IMR-90 (cell line): ENCODE data around the gene DKK3. TPM values are rescaled to one million over a fixed set of nuclear protein-coding genes. Genes with fewer than 3 reads are reported as not detected.

Source experiments
- ATAC-seq: fragments of 200-7000 bp; cut with Tn5 transposase; 2 replicates; pipeline ENCODE4 v1.9.1; 2020; ENCODE audit warnings: low read depth, mild to moderate bottlenecking, moderate library complexity
- BruUV-seq: library from RNA; stranded (reverse); fragments of 400-500 nt; replicated peaks from 2 replicates; lab custom pipeline; 2021; lab: Mats Ljungman, UMichigan
- CTCF ChIA-PET: fragments of 300-600 bp; formaldehyde crosslinking; extraction: SDS; loops from one replicate; lab custom pipeline; 2021; ENCODE audit warnings: antibody characterized with exemption; lab: Yijun Ruan, JAX
- POLR2A ChIA-PET: fragments of 300-600 bp; sonication (Branson Sonifier 250); formaldehyde crosslinking; loops from one replicate; lab custom pipeline; 2022; ENCODE audit warnings: antibody characterized with exemption; ENCODE audit not compliant: unreplicated experiment; lab: Charles Lee
- DNase-seq: peaks from one replicate; pipeline ENCODE4 v3.0.0; 2013
- H2AFZ ChIP-seq: replicated peaks from 2 replicates; pipeline ENCODE3; 2013; ENCODE audit warnings: low read length, mild to moderate bottlenecking; ENCODE audit not compliant: poor library complexity
- H2AK5ac ChIP-seq: 2 replicates; pipeline ENCODE4 v1.6.1; 2013; ENCODE audit warnings: low read depth, low read length, inconsistent platforms
- H2AK9ac ChIP-seq: replicated peaks from 2 replicates; pipeline ENCODE3; 2013; ENCODE audit warnings: mild to moderate bottlenecking, low read depth, low read length, moderate library complexity; ENCODE audit not compliant: poor library complexity
- H2BK120ac ChIP-seq: 2 replicates; pipeline ENCODE4 v1.6.1; 2013; ENCODE audit warnings: low read depth, low read length, inconsistent platforms
- H2BK15ac ChIP-seq: 3 replicates; pipeline ENCODE4 v1.6.1; 2013; ENCODE audit warnings: low read depth, low read length, inconsistent platforms
- H2BK20ac ChIP-seq: 2 replicates; pipeline ENCODE4 v1.6.1; 2013; ENCODE audit warnings: low read depth, mild to moderate bottlenecking, inconsistent platforms, low read length, moderate library complexity
- H2BK5ac ChIP-seq: 2 replicates; pipeline ENCODE4 v1.6.1; 2013; ENCODE audit warnings: mild to moderate bottlenecking, low read depth, low read length, inconsistent platforms; ENCODE audit not compliant: poor library complexity, severe bottlenecking
- H3K14ac ChIP-seq: replicated peaks from 2 replicates; pipeline ENCODE4 v1.6.1; 2013; ENCODE audit warnings: low read depth, low read length, inconsistent platforms
- H3K18ac ChIP-seq: 2 replicates; pipeline ENCODE4 v1.6.1; 2013; ENCODE audit warnings: low read depth, low read length, control low read depth
- H3K23ac ChIP-seq: 2 replicates; pipeline ENCODE4 v1.6.1; 2013; ENCODE audit warnings: low read depth, low read length, inconsistent platforms
- H3K27ac ChIP-seq: 2 replicates; pipeline ENCODE4 v1.5.1; 2013; ENCODE audit warnings: mild to moderate bottlenecking, control low read depth, low read length; ENCODE audit not compliant: insufficient read depth
- H3K27me3 ChIP-seq: 2 replicates; pipeline ENCODE4 v1.6.1; 2013; ENCODE audit warnings: low read length; ENCODE audit not compliant: control insufficient read depth, insufficient read depth
- H3K36me3 ChIP-seq: 2 replicates; pipeline ENCODE4 v1.6.1; 2013; ENCODE audit warnings: low read length, mixed read lengths; ENCODE audit not compliant: control insufficient read depth, insufficient read depth
- H3K4ac ChIP-seq: 2 replicates; pipeline ENCODE4 v1.6.1; 2013; ENCODE audit warnings: low read depth, low read length, inconsistent platforms
- H3K4me1 ChIP-seq: 2 replicates; pipeline ENCODE4 v1.6.1; 2013; ENCODE audit warnings: low read length, mixed read lengths; ENCODE audit not compliant: control insufficient read depth, insufficient read depth
- H3K4me2 ChIP-seq: 2 replicates; pipeline ENCODE4 v1.6.1; 2013; ENCODE audit warnings: low read depth, mild to moderate bottlenecking, control low read depth, low read length, moderate library complexity
- H3K4me3 ChIP-seq: 2 replicates; pipeline ENCODE4 v1.5.1; 2013; ENCODE audit warnings: low read depth, mild to moderate bottlenecking, control low read depth, low read length, moderate library complexity; ENCODE audit not compliant: insufficient read depth
- H3K56ac ChIP-seq: 2 replicates; pipeline ENCODE4 v1.6.1; 2013; ENCODE audit warnings: low read length, inconsistent platforms; ENCODE audit not compliant: insufficient read depth; ENCODE audit errors: extremely low read depth
- H3K79me1 ChIP-seq, 2 experiments: 2 replicates each; pipeline ENCODE4 v1.6.1; 2013; ENCODE audit warnings: low read length in 2 of 2, inconsistent platforms in 1 of 2, low read depth in 1 of 2
- H3K9ac ChIP-seq: 2 replicates; pipeline ENCODE4 v1.6.1; 2013; ENCODE audit warnings: low read depth, low read length, control low read depth
- H3K9me1 ChIP-seq: 2 replicates; pipeline ENCODE4 v1.6.1; 2013; ENCODE audit warnings: low read length, inconsistent platforms; ENCODE audit not compliant: insufficient read depth
- H3K9me3 ChIP-seq: 2 replicates; pipeline ENCODE4 v1.6.1; 2013; ENCODE audit warnings: low read length; ENCODE audit not compliant: control insufficient read depth, insufficient read depth
- H4K20me1 ChIP-seq: 2 replicates; pipeline ENCODE4 v1.6.1; 2013; ENCODE audit warnings: low read length, inconsistent platforms; ENCODE audit not compliant: insufficient read depth
- H4K5ac ChIP-seq: 2 replicates; pipeline ENCODE4 v1.6.1; 2013; ENCODE audit warnings: mild to moderate bottlenecking, low read depth, low read length, control low read depth
- H4K8ac ChIP-seq, 2 experiments: 2 replicates each; pipeline ENCODE4 v1.6.1; 2013; ENCODE audit warnings: low read depth in 2 of 2, low read length in 2 of 2, control low read depth in 1 of 2, inconsistent platforms in 1 of 2
- H4K91ac ChIP-seq: 2 replicates; pipeline ENCODE4 v1.6.1; 2013; ENCODE audit warnings: low read depth, low read length, inconsistent platforms; ENCODE audit not compliant: insufficient read depth
- FOS ChIP-seq: fragments of 150-350 bp; IDR thresholded peaks from 2 replicates; pipeline ENCODE4 v1.6.1; 2016; ENCODE audit warnings: low read depth, low read length
- POLR2A ChIP-seq: IDR thresholded peaks from 2 replicates; pipeline ENCODE4 v1.6.1; 2012; ENCODE audit warnings: mild to moderate bottlenecking, low read depth, low read length
- WGBS, 2 experiments: methylation state at CpG; one replicate each; pipeline versions ENCODE4 v1.1.5 to v1.1.7; 2013; ENCODE audit warnings: missing lambda C conversion rate in 2 of 2; ENCODE audit not compliant: insufficient read length in 1 of 2; ENCODE audit errors: extremely low coverage in 2 of 2; 5-methylcytosine and 5-hydroxymethylcytosine counted together
- dilution Hi-C: fragments of 300-500 bp; cut with HindIII; formaldehyde crosslinking; loops from one replicate; pipeline ENCODE4 v1.14.3; 2018; ENCODE audit warnings: low sequenced_read_pairs; ENCODE audit not compliant: unreplicated experiment
- in situ Hi-C: fragments of 300-500 bp; cut with MboI; formaldehyde crosslinking; loops from 3 replicates; pipeline ENCODE4 v1.14.3; 2019; ENCODE audit warnings: low sequenced_read_pairs, inconsistent platforms, mixed read lengths
- intact Hi-C: fragments of 100-400 bp; cut with micrococcal nuclease; formaldehyde crosslinking; loops from 2 replicates; pipeline ENCODE4 v1.10.0; 2022
- polyA plus RNA-seq, 3 experiments: library from polyadenylated mRNA; depleted of rRNA; stranded (reverse); fragments of >200 nt; gene quantifications; 2 replicates each; pipeline ENCODE4 v1.2.3, GENCODE V29; 2012; ENCODE audit warnings: low replicate concordance in 1 of 3
- total RNA-seq: library from RNA; depleted of rRNA; stranded (reverse); fragments of >200 nt; gene quantifications from 2 replicates; pipeline ENCODE4 v1.2.3, GENCODE V29; 2012

DKK3 gene
- total and polyA plus RNA-seq, 2 of the 4 experiments (the other 2 are of a cell fraction): 453 to 964 TPM

DNA sequence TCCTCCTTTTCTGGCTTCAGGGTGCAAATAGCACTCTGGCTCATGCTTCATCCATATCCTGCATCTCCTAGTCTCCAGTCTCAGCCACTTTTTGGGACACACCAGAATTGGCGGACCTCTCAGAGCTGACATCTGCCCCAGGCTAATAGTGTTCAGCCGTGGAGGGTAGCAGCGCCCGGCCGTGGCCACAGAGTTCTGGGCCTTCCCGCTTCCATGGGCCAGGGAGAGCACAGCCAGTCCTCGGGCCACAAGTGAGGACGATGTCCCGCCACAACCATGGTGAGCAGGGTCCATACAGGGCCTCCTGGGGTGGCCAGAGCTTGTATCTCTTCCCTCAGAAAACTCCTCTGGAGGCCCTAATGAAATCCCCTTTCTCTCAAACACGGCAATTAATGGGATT is 26.0 kb downstream of the DKK3 start:
- Histone ChIP-seq H3K4me2 (no peak overlapping the region), H2AFZ (no peak overlapping the region), H3K36me3 (peaks cover 12% of the 10 kb centered on the region), H2BK120ac (peak overlapping the region; percentile 55), H3K4me3 (no peak overlapping the region), H3K9me3 (no peaks in the 10 kb centered on the region; the same call in 1 of the 2 replicates), H4K8ac (peak overlapping the region in 1 of 2 experiments; percentile 64; a peak in 2 of 4 replicates), H3K9ac (no peak overlapping the region), H3K23ac (peak overlapping the region; percentile 29; the same call in 1 of the 2 replicates), H4K20me1 (peaks cover 3% of the 10 kb centered on the region; the same call in 1 of the 2 replicates), H3K18ac (no peak overlapping the region), H3K9me1 (peaks cover 58% of the 10 kb centered on the region), H2BK20ac (peak overlapping the region; percentile 60), H4K91ac (peak overlapping the region; percentile 85), H2AK9ac (peak overlapping the region; percentile 35), H4K5ac (no peak overlapping the region), H3K27ac (peak overlapping the region; percentile 21; the same call in 1 of the 2 replicates), H3K4ac (peak overlapping the region; percentile 74), H3K27me3 (no peaks in the 10 kb centered on the region), H2AK5ac (peak overlapping the region; percentile 31), H2BK15ac (peak overlapping the region; percentile 55; the same call in 1 of the 3 replicates), H3K4me1 (peaks cover 54% of the 10 kb centered on the region), H3K79me1 (peaks cover 45 to 95% of the 10 kb centered on the region in 2 experiments), H3K56ac (no peak overlapping the region), H2BK5ac (peak overlapping the region; percentile 18), H3K14ac (peak overlapping the region; percentile 66)
- intact Hi-C loops (no loop called here), in situ Hi-C loops (no loop called here), dilution Hi-C loops (no loop called here)
- TF ChIP-seq POLR2A: no peak
- no peak for TF ChIP-seq FOS
- WGBS, 2 experiments: 98% methylated on average over 5 of the region's 10 CpGs; no CpG with 5 or more reads in 1 of the 2 experiments
- CTCF ChIA-PET: no interaction called here
- ATAC-seq: no peak
- no peak for DNase-seq
- no TSS peak for BruUV-seq
- POLR2A ChIA-PET: no interaction called here
